Kidney epithelial cell (primary cell): ENCODE results near the gene SELENOS. TPM values are rescaled to one million over a fixed set of nuclear protein-coding genes. Genes with fewer than 3 reads are reported as not detected.

Experiments used
- DNase-seq: peaks from one replicate; pipeline ENCODE4 v3.0.0-alpha.2; 2010; ENCODE audit warnings: low read depth
- H3K27me3 ChIP-seq: 2 replicates; pipeline ENCODE4 v1.6.0; 2011; ENCODE audit warnings: low read length; ENCODE audit not compliant: control insufficient read depth, insufficient read depth
- H3K36me3 ChIP-seq: 2 replicates; pipeline ENCODE4 v1.5.1; 2011; ENCODE audit warnings: low read length; ENCODE audit not compliant: control insufficient read depth, insufficient read depth
- H3K4me3 ChIP-seq: 2 replicates; pipeline ENCODE4 v1.5.1; 2011; ENCODE audit warnings: low read depth, mild to moderate bottlenecking, control low read depth, low read length
- total RNA-seq: library from RNA; depleted of rRNA; stranded (reverse); fragments of >200 nt; gene quantifications from 2 replicates; pipeline ENCODE4 v1.2.3, GENCODE V29; 2015
- TF ChIP-seq, protein P1 (sequence below): IDR thresholded peaks from 2 replicates; pipeline ENCODE4 v1.5.1; 2011; ENCODE audit warnings: mild to moderate bottlenecking, moderate library complexity, low read length, control low read depth, inconsistent platforms; ENCODE audit not compliant: insufficient read depth, poor library complexity, severe bottlenecking

The SELENOS gene
- total RNA-seq, 1 donor from 2014 or later = 142 TPM

GRCh38 chr15:101258238-101259144, 18.8 kb downstream of the SELENOS start:
- peaks cover 3% of the 10 kb centered on the region for H3K27me3 ChIP-seq
- TF ChIP-seq, protein P1, sequence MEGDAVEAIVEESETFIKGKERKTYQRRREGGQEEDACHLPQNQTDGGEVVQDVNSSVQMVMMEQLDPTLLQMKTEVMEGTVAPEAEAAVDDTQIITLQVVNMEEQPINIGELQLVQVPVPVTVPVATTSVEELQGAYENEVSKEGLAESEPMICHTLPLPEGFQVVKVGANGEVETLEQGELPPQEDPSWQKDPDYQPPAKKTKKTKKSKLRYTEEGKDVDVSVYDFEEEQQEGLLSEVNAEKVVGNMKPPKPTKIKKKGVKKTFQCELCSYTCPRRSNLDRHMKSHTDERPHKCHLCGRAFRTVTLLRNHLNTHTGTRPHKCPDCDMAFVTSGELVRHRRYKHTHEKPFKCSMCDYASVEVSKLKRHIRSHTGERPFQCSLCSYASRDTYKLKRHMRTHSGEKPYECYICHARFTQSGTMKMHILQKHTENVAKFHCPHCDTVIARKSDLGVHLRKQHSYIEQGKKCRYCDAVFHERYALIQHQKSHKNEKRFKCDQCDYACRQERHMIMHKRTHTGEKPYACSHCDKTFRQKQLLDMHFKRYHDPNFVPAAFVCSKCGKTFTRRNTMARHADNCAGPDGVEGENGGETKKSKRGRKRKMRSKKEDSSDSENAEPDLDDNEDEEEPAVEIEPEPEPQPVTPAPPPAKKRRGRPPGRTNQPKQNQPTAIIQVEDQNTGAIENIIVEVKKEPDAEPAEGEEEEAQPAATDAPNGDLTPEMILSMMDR = peak; percentile 79
- DNase-seq = no peak
- H3K4me3 ChIP-seq = no peak overlapping the region
- H3K36me3 ChIP-seq = no peaks in the 10 kb centered on the region

DNA sequence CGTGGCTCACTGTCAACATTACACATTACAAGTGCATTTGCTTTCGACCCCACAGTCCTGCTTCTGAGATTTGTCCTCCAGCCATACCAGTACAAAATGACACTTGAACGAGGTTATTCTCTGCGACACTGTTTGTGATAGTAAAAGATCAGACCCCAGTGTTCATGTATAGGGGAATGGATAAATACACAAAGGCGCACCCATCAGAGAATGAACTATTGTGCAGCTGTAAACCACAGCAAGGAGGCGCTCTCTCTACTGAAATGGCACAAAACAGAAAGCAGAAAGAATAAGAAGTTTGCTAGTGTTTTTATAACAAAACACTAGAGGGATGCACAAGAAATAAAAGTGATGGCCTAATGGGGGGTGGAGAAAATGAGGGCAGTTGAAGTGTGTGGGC, 20.5 kb downstream of the SELENOS start:
- Histone ChIP-seq H3K27me3 (peaks cover 3% of the 10 kb centered on the region), H3K4me3 (no peak overlapping the region), H3K36me3 (no peaks in the 10 kb centered on the region)
- DNase-seq = no peak
- TF ChIP-seq, protein P1 = peak; percentile 27

DNA sequence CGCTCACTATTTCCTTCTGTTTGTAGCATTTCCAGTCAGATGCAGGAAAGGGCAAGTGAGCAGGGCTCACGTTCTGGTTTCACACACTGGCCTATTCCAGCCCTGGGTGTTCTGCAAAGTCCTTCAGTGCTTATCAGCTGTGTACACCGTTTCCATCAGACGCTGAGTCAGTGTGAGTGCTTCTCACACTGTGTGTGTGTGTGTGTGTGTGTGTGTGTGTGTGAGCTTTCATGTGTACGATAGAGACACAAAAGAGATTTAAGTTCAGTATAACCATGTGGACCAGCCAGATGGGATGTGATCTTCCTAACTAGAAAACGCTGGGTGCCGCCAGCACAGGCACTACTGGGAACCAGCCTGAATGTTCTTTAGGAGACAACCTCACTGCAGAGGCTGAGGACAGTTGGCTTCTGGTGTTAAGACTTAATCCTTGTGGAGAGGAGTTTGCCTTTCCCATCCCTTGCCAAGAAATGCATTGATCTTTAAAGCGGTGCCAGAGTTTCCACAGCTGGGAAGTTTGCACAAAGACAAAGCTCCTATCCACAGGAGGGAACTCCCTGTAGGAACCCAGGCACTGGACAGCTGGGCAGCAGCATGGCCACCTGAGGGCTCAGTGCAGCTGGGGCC, 21.6 kb downstream of the SELENOS start:
- DNase-seq = no peak
- TF ChIP-seq, protein P1 = no peak
- Histone ChIP-seq H3K36me3 (no peaks in the 10 kb centered on the region), H3K27me3 (peaks cover 3% of the 10 kb centered on the region), H3K4me3 (no peak overlapping the region)

DNA sequence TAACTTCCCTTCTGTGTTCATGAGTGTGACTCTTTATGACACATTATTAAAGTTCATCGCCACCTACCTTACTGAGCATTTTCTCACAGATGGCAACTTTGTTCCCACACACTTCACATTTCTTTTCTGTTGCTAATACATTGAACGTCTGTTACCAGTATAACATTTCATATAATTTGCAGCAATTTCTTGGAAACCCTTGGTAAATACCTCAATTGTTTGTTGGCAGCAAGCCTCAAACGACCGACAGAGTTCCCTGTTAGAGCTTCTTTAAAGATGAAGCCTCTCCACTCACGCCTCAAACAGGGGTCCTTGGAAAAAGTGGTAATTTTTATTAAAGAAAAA, 22.3 kb downstream of the SELENOS start:
- TF ChIP-seq, protein P1 = no peak
- DNase-seq = no peak
- H3K36me3 ChIP-seq = no peaks in the 10 kb centered on the region
- no peak overlapping the region for H3K4me3 ChIP-seq
- H3K27me3 ChIP-seq = peaks cover 3% of the 10 kb centered on the region

DNA sequence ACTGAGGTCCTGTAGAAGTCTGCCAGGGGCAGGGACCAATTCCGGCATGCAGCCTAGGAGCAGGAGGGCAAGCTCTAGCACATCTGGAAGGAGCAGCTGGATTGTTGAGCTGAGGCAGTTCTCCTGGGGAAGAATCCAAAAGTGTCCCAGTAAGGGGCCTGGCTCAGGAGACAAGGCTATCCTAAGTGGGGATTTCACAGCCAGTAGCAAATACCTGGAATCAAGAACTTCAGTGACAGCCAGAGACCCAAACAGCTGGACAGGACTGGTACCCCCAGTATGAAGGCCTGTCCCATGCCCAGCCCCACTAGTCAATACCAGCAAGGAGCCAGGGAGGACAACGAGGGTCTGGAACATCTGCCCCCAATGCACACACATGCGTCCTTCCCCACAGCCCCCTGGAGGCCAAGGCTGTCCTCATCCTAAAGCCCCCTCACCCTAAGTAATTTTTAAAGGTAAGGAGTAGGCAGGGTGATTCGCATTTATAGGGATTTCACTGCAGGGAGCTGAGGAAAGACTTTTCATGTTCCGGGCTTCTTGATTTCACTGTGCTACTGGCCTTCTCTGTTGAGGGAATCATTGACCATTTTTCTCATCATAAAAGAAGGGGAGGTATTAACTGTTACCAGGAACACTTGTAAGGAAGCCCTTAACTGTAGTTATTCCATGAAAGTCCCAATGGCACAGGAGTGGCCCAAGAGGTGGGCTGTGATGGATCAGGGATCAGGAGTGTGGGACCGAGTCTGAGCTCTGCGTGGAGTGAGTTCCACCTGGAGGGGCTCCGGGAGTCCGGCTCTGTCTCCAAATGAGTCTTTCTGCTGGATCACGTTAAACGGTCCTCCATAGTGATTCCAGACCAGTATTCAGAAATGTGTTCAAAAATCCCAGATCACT, 22.9 kb downstream of the SELENOS start:
- TF ChIP-seq, protein P1 = no peak
- DNase-seq = no peak
- peaks cover 3% of the 10 kb centered on the region for H3K27me3 ChIP-seq
- no peaks in the 10 kb centered on the region for H3K36me3 ChIP-seq
- no peak overlapping the region for H3K4me3 ChIP-seq
